ENCODE results near the gene ZNF365. TPM values are rescaled to one million over a fixed set of nuclear protein-coding genes. Genes with fewer than 3 reads are reported as not detected.
A peak's percentile ranks its signal among the peaks of the same experiment; 100 is the strongest.

Gene ZNF365
- total and polyA plus RNA-seq, 2 of the 8 experiments (the other 6 are each of a cell fraction or from before 2014, with no cell fraction given) = 0.41 to 0.43 TPM

GRCh38 chr10:62426600-62426999, 52.4 kb downstream of the ZNF365 start:
- H4K5ac ChIP-seq (ENCODE audit: insufficient read length, low read depth, low read length) = no peak overlapping the region
- no peak overlapping the region for H2BK5ac ChIP-seq (ENCODE audit: low read depth, low read length)
- no peak overlapping the region for H2BK12ac ChIP-seq (ENCODE audit: low read depth, low read length)
- H3K14ac ChIP-seq (ENCODE audit: insufficient read length) = no peak overlapping the region
- ChIA-PET POLR2A (ENCODE audit: partially characterized antibody) (no interaction called here), CTCF (ENCODE audit: partially characterized antibody) (interaction anchor here (0.8 to 1.8 kb wide), 9 partner anchors 11 to 524 kb away, joined by 3 to 9 read pairs (median 3); no protein-coding TSS in a partner anchor)
- H3K4me3 ChIP-seq (ENCODE audit: extremely low read depth in 1 of 4, insufficient read depth in 2 of 4, low read depth in 3 of 4, low read length in 4 of 4) = no peak overlapping the region
- no peak overlapping the region for H3K4me2 ChIP-seq (ENCODE audit: insufficient read depth in 1 of 2, low read depth in 2 of 2, low read length in 2 of 2)
- no peaks in the 10 kb centered on the region for H3K36me3 ChIP-seq (ENCODE audit: control insufficient read depth in 2 of 4, insufficient read depth in 4 of 4, low read length in 3 of 4)
- no peak overlapping the region for H3K23ac ChIP-seq (ENCODE audit: insufficient read length)
- DNase-seq (ENCODE audit: low read depth in 1 of 2, low spot score in 2 of 2) = peak in 1 of 2 experiments; percentile 7
- H3K4me1 ChIP-seq (replicated peaks in 1 of 4; ENCODE audit: control insufficient read depth in 3 of 4, insufficient read depth in 4 of 4, low read length in 3 of 4) = peaks cover 0 to 5% (median 1%) of the 10 kb centered on the region in 4 experiments; a peak in 2 of 7 replicates
- no peaks in the 10 kb centered on the region for H3K9me3 ChIP-seq (ENCODE audit: insufficient read depth in 2 of 2, low read depth in 1 of 2, low read length in 1 of 2)
- no peak overlapping the region for H3K9ac ChIP-seq (replicated peaks in 1 of 4; ENCODE audit: extremely low read depth in 1 of 4, low read depth in 3 of 4, low read length in 3 of 4)
- no peak overlapping the region for H4K91ac ChIP-seq (replicated peaks; ENCODE audit: insufficient read length, low read length)
- H2BK120ac ChIP-seq (replicated peaks; ENCODE audit: low read depth, low read length) = no peak overlapping the region
- no peak overlapping the region for H3K27ac ChIP-seq (ENCODE audit: low read depth, low read length)
- 51% methylated on average over 3 of the region's 3 CpGs; no CpG with 5 or more reads in 1 of the 2 experiments for WGBS, 2 experiments (ENCODE audit: extremely low coverage in 1 of 2, insufficient coverage in 1 of 2, insufficient read length in 1 of 2, insufficient replicate concordance in 2 of 2, low coverage in 1 of 2, low lambda C conversion rate in 2 of 2, missing lambda C conversion rate in 1 of 2)
- H2BK15ac ChIP-seq (ENCODE audit: low read length) = no peak overlapping the region
- no peak overlapping the region for H2AFZ ChIP-seq (ENCODE audit: low read length)
- peaks cover 0 to 2% of the 10 kb centered on the region in 2 experiments for H4K20me1 ChIP-seq (replicated peaks in 1 of 2; ENCODE audit: control insufficient read depth in 1 of 2, insufficient read depth in 2 of 2, low read length in 2 of 2)
- H3K79me2 ChIP-seq (ENCODE audit: control insufficient read depth in 1 of 2, insufficient read depth in 2 of 2, low read length in 2 of 2) = no peaks in the 10 kb centered on the region
- H2BK20ac ChIP-seq (ENCODE audit: low read length) = no peak overlapping the region
- no peak overlapping the region for H3K56ac ChIP-seq (replicated peaks; ENCODE audit: insufficient read length, low read depth, low read length)
- H3K23me2 ChIP-seq (ENCODE audit: low read depth, low read length) = no peaks in the 10 kb centered on the region
- no peak overlapping the region for H3K18ac ChIP-seq (ENCODE audit: extremely low read depth, low read length)
- H4K8ac ChIP-seq (ENCODE audit: extremely low read depth, insufficient read depth, low read length) = no peak overlapping the region
- H3K79me1 ChIP-seq (ENCODE audit: low read depth, low read length) = no peaks in the 10 kb centered on the region
- TF ChIP-seq POLR2AphosphoS5 (IDR thresholded peaks at IDR 0.05; ENCODE audit: low read depth, low read length) (peak; percentile 79), NANOG (IDR thresholded peaks at IDR 0.05; ENCODE audit: insufficient read depth, low read depth, low read length, poor library complexity, severe bottlenecking) (peak; percentile 48), YY1 (IDR thresholded peaks at IDR 0.05; ENCODE audit: low read depth, low read length) (no peak), TEAD4 (IDR thresholded peaks at IDR 0.05; ENCODE audit: low read depth, low read length) (peak; percentile 81), ATF3 (IDR thresholded peaks at IDR 0.05; ENCODE audit: insufficient read depth, low read depth, low read length) (no peak), CBX8 (IDR thresholded peaks at IDR 0.05; ENCODE audit: borderline replicate concordance, low read depth, low read length) (no peak), JUND (IDR thresholded peaks at IDR 0.05; ENCODE audit: low read length) (0 out of 2 replicates have a peak, but pooled peaks have one; percentile 27), MAX (IDR thresholded peaks at IDR 0.05) (no peak), BACH1 (IDR thresholded peaks at IDR 0.05; ENCODE audit: low read length) (no peak)
- H3K4ac ChIP-seq (replicated peaks; ENCODE audit: insufficient read length, low read depth, low read length) = no peak overlapping the region
- H3K27me3 ChIP-seq (replicated peaks in 1 of 4; ENCODE audit: control insufficient read depth in 3 of 4, extremely low read depth in 1 of 4, insufficient read depth in 3 of 4, low read length in 3 of 4) = peaks cover 14 to 35% (median 15%) of the 10 kb centered on the region in 4 experiments; a peak in 6 of 7 replicates
- no peak overlapping the region for H2AK5ac ChIP-seq (ENCODE audit: low read depth, low read length)
- peak; percentile 69 for FAIRE-seq

All from H1 (cell line).